Neural progenitor cell (in vitro differentiated cells): ENCODE results near the gene TMEM87A. TPM values are rescaled to one million over a fixed set of nuclear protein-coding genes. Genes with fewer than 3 reads are reported as not detected.

Source experiments
- DNase-seq: peaks from one replicate; pipeline ENCODE4 v3.0.0-alpha.2; 2016; ENCODE audit warnings: low spot score
- H2AFZ ChIP-seq: fragments of 200-600 bp; sonication (generic); replicated peaks from 2 replicates; pipeline ENCODE4 v1.6.1; 2016; ENCODE audit warnings: antibody characterized with exemption
- H3F3A ChIP-seq: fragments of 200-600 bp; sonication (generic); 2 replicates; pipeline ENCODE4 v1.6.1; 2016; ENCODE audit warnings: antibody characterized with exemption, low read depth
- H3K27ac ChIP-seq: fragments of 200-600 bp; sonication (generic); 2 replicates; pipeline ENCODE4 v1.5.1; 2016; ENCODE audit warnings: mild to moderate bottlenecking
- H3K27me3 ChIP-seq: fragments of 200-600 bp; sonication (generic); 2 replicates; pipeline ENCODE4 v1.6.1; 2016; ENCODE audit warnings: mild to moderate bottlenecking, moderate library complexity
- H3K36me3 ChIP-seq: fragments of 200-600 bp; sonication (generic); 2 replicates; pipeline ENCODE4 v1.5.1; 2016
- H3K4me1 ChIP-seq: fragments of 200-600 bp; sonication (generic); 2 replicates; pipeline ENCODE4 v1.6.1; 2016; ENCODE audit warnings: mixed run types
- H3K4me2 ChIP-seq: fragments of 200-600 bp; sonication (generic); 2 replicates; pipeline ENCODE4 v1.6.1; 2016
- H3K4me3 ChIP-seq: fragments of 200-600 bp; sonication (generic); 2 replicates; pipeline ENCODE4 v1.5.1; 2016
- H3K79me2 ChIP-seq: fragments of 200-600 bp; sonication (generic); 2 replicates; pipeline ENCODE4 v1.6.1; 2016; ENCODE audit warnings: low read depth
- H3K9ac ChIP-seq: fragments of 200-600 bp; sonication (generic); 2 replicates; pipeline ENCODE4 v1.6.1; 2016
- H3K9me3 ChIP-seq: fragments of 200-600 bp; sonication (generic); 2 replicates; pipeline ENCODE4 v1.5.1; 2016; ENCODE audit warnings: low read depth
- H4K20me1 ChIP-seq: fragments of 200-600 bp; sonication (generic); 2 replicates; pipeline ENCODE4 v1.6.1; 2016; ENCODE audit warnings: low read depth
- H3K27ac Mint-ChIP-seq: 3 replicates; pipeline ENCODE4 v1.8.0; 2021; ENCODE audit warnings: mixed read lengths
- H3K27me3 Mint-ChIP-seq: 2 replicates; pipeline ENCODE4 v1.8.0; 2022; ENCODE audit warnings: low read depth, mild to moderate bottlenecking, inconsistent platforms, moderate library complexity, mixed read lengths; ENCODE audit not compliant: insufficient read depth
- H3K36me3 Mint-ChIP-seq: 3 replicates; pipeline ENCODE4 v1.8.0; 2021; ENCODE audit warnings: mixed read lengths
- H3K4me1 Mint-ChIP-seq: 3 replicates; pipeline ENCODE4 v1.8.0; 2021; ENCODE audit warnings: mixed read lengths
- H3K4me3 Mint-ChIP-seq: 3 replicates; pipeline ENCODE4 v1.8.0; 2021; ENCODE audit warnings: mild to moderate bottlenecking, moderate library complexity, mixed read lengths
- H3K9me3 Mint-ChIP-seq: 3 replicates; pipeline ENCODE4 v1.8.0; 2020; ENCODE audit warnings: mixed read lengths
- CTCF ChIP-seq: fragments of 200-600 bp; sonication (generic); IDR thresholded peaks from 2 replicates; pipeline ENCODE4 v1.5.1; 2017; ENCODE audit warnings: antibody characterized with exemption, mild to moderate bottlenecking
- EZH2 ChIP-seq: fragments of 200-600 bp; sonication (generic); IDR thresholded peaks from 2 replicates; pipeline ENCODE4 v1.6.1; 2017; ENCODE audit warnings: antibody characterized with exemption, mild to moderate bottlenecking, moderate library complexity
- EZH2phosphoT487 ChIP-seq: fragments of 200-600 bp; sonication (generic); IDR thresholded peaks from 2 replicates; pipeline ENCODE4 v1.6.1; 2017; ENCODE audit warnings: antibody characterized with exemption
- total RNA-seq: library from RNA; depleted of rRNA; stranded (reverse); fragments of >200 nt; gene quantifications from 2 replicates; pipeline ENCODE4 v1.2.3, GENCODE V29; 2015; ENCODE audit warnings: low replicate concordance

TMEM87A gene
- total RNA-seq, 1 donor from 2014 or later, result 47.0 TPM

GRCh38 chr15:42253300-42253699 is 19.9 kb downstream of the TMEM87A start:
- H3K36me3 Mint-ChIP-seq, result peaks cover 64% of the 10 kb centered on the region
- Histone ChIP-seq H4K20me1 (no peaks in the 10 kb centered on the region), H3K9ac (no peak overlapping the region), H3K27ac (no peak overlapping the region), H3K9me3 (peaks cover 13% of the 10 kb centered on the region), H3K4me3 (no peak overlapping the region), H3K4me1 (no peaks in the 10 kb centered on the region), H2AFZ (no peak overlapping the region), H3K36me3 (peaks cover 42% of the 10 kb centered on the region), H3K79me2 (no peaks in the 10 kb centered on the region), H3F3A (no peaks in the 10 kb centered on the region), H3K4me2 (no peak overlapping the region), H3K27me3 (no peaks in the 10 kb centered on the region)
- TF ChIP-seq EZH2 (no peak), EZH2phosphoT487 (no peak), CTCF (no peak)
- peaks cover 46% of the 10 kb centered on the region for H3K9me3 Mint-ChIP-seq
- no peak overlapping the region for H3K27ac Mint-ChIP-seq
- DNase-seq, result no peak
- H3K27me3 Mint-ChIP-seq, result peaks cover 2% of the 10 kb centered on the region
- H3K4me3 Mint-ChIP-seq, result no peak overlapping the region
- H3K4me1 Mint-ChIP-seq, result no peaks in the 10 kb centered on the region

- Mint-ChIP-seq H3K27ac (no peak overlapping the region), H3K4me1 (no peaks in the 10 kb centered on the region), H3K36me3 (peaks cover 24% of the 10 kb centered on the region), H3K9me3 (no peaks in the 10 kb centered on the region), H3K27me3 (no peaks in the 10 kb centered on the region), H3K4me3 (no peak overlapping the region)
- H3K4me1 ChIP-seq, result no peaks in the 10 kb centered on the region
- H3K4me3 ChIP-seq, result no peak overlapping the region
- no peaks in the 10 kb centered on the region for H3K27me3 ChIP-seq
- no peaks in the 10 kb centered on the region for H3F3A ChIP-seq
- no peak overlapping the region for H3K4me2 ChIP-seq
- H3K36me3 ChIP-seq, result peaks cover 11% of the 10 kb centered on the region
- no peaks in the 10 kb centered on the region for H4K20me1 ChIP-seq
- no peak overlapping the region for H2AFZ ChIP-seq
- H3K9ac ChIP-seq, result no peak overlapping the region
- DNase-seq, result no peak
- TF ChIP-seq EZH2, result no peak
- TF ChIP-seq EZH2phosphoT487, result no peak
- H3K27ac ChIP-seq, result no peak overlapping the region
- H3K79me2 ChIP-seq, result no peaks in the 10 kb centered on the region
- H3K9me3 ChIP-seq, result no peaks in the 10 kb centered on the region
Observed at GRCh38 chr15:42240823-42241222, 32.4 kb downstream of the TMEM87A start.

- DNase-seq, result no peak
- Mint-ChIP-seq H3K27me3 (no peaks in the 10 kb centered on the region), H3K4me1 (no peaks in the 10 kb centered on the region), H3K36me3 (peaks cover 29% of the 10 kb centered on the region), H3K4me3 (no peak overlapping the region), H3K27ac (no peak overlapping the region), H3K9me3 (no peaks in the 10 kb centered on the region)
- H3K27ac ChIP-seq, result no peak overlapping the region
- H3F3A ChIP-seq, result no peaks in the 10 kb centered on the region
- no peaks in the 10 kb centered on the region for H3K4me1 ChIP-seq
- H3K79me2 ChIP-seq, result no peaks in the 10 kb centered on the region
- H3K4me2 ChIP-seq, result no peak overlapping the region
- TF ChIP-seq EZH2, result no peak
- TF ChIP-seq CTCF, result no peak
- no peak for TF ChIP-seq EZH2phosphoT487
- no peaks in the 10 kb centered on the region for H3K27me3 ChIP-seq
- H3K9ac ChIP-seq, result no peak overlapping the region
- H2AFZ ChIP-seq, result no peak overlapping the region
- no peaks in the 10 kb centered on the region for H3K9me3 ChIP-seq
- H3K4me3 ChIP-seq, result no peak overlapping the region
- peaks cover 2% of the 10 kb centered on the region for H4K20me1 ChIP-seq
- peaks cover 11% of the 10 kb centered on the region for H3K36me3 ChIP-seq
Observed at GRCh38 chr15:42239528-42240182, 33.6 kb downstream of the TMEM87A start.

- Histone ChIP-seq H4K20me1 (peaks cover 4% of the 10 kb centered on the region), H3K4me2 (no peak overlapping the region), H3F3A (no peaks in the 10 kb centered on the region), H3K4me1 (no peaks in the 10 kb centered on the region), H3K9me3 (no peaks in the 10 kb centered on the region), H2AFZ (no peak overlapping the region), H3K9ac (no peak overlapping the region), H3K27ac (no peak overlapping the region), H3K4me3 (no peak overlapping the region), H3K79me2 (no peaks in the 10 kb centered on the region), H3K36me3 (peaks cover 4% of the 10 kb centered on the region), H3K27me3 (no peaks in the 10 kb centered on the region)
- no peak for DNase-seq
- H3K27ac Mint-ChIP-seq, result no peak overlapping the region
- peaks cover 15% of the 10 kb centered on the region for H3K36me3 Mint-ChIP-seq
- H3K27me3 Mint-ChIP-seq, result no peaks in the 10 kb centered on the region
- TF ChIP-seq EZH2phosphoT487, result no peak
- no peak for TF ChIP-seq EZH2
- no peak for TF ChIP-seq CTCF
- H3K9me3 Mint-ChIP-seq, result no peaks in the 10 kb centered on the region
- no peak overlapping the region for H3K4me3 Mint-ChIP-seq
- no peaks in the 10 kb centered on the region for H3K4me1 Mint-ChIP-seq
Observed at GRCh38 chr15:42233107-42233506, 40.1 kb downstream of the TMEM87A start.
